NCI-H1694 treated with DMSO at 0.1 percent for 48 hours (cell line): ENCODE data around the gene RNF166.

Experiments
- DNase-seq: peaks from one replicate; lab custom pipeline; 2025; lab: John Stamatoyannopoulos, UW

Gene RNF166

GRCh38 chr16:88692861-88693260 is 13.3 kb downstream of the RNF166 start:
- no peak for DNase-seq

GRCh38 chr16:88691924-88692560 is 14.2 kb downstream of the RNF166 start:
- DNase-seq, result no peak

- DNase-seq, result no peak
Observed at GRCh38 chr16:88691129-88691813, 14.9 kb downstream of the RNF166 start.

DNA sequence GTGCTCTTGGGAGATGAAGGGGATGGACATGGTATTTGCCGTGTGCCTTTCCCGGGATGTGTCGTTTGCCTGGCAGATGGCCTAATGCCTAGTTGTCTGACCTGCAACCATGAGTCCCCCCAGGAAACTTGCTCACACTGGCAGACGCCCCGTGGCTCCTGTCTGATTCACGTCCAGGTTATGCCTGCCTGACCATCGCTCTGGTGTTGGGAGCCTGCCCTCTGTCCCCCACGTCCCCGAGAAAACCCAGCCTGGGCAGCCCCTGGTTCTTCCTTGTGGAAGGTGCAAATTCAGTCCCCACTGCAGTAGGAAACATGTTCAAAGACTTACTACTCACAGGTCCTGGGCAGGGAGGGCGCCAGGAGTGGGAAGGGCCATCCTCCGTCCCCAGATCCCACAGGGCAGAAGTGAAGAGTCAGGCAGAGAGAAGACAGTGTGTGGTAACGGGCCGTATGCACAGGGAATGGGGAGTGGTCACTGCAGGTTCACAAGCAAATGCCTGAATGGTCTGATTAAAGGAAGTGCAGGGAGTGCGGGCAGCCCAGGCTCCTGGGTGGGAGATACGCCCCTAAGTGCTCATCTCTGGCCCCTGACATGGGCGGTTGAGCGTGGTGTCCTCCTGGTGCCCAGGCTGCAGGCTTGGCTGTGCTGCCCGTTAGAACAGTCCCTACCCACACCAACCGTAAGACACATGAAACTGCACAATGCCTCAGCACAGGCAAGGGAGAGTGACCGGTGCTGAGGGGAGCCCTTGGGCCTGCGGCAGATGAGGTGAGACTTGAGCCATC is 15.7 kb downstream of the RNF166 start:
- DNase-seq, result no peak

DNA sequence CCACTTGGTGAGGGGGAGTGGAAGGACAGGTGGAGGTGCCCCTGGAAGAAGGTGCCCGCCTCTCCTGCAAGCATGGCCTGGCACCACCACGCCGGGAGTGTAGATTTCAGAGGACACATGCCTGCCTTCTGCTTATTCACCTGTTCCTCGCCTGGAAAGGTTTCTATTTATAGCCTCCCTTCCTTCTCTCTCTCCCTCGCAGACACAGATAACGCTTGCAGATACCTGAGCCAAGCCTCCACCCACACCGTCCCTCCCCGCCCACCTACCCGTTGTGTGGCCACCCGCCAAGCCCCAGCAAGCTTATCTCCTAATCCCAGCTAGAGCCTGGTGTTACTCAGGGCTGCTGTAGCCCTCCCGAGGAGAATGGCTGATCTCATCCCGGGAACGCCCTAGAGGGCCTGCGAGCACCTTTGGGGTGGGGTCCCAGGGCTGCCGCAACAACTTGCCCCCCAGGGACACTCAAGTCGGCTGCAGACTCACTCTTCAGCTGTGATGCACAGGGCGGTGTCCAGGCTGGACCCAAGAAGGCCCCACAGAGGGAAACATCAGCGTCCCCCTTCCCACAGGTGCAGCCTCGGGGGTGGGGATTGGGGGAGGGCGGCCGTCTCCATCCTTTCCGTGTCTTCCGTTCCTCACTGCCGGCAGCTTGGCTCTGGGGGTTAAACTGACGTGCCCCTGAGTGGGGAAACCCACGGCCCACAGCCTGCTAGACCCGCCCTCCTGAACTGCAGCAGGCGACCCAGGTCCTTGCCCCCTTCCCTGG is 18.0 kb downstream of the RNF166 start:
- no peak for DNase-seq

- no peak for DNase-seq
Observed at GRCh38 chr16:88687676-88688012, 18.6 kb downstream of the RNF166 start.

GRCh38 chr16:88687254-88687576 is 19.0 kb downstream of the RNF166 start:
- no peak for DNase-seq

DNA sequence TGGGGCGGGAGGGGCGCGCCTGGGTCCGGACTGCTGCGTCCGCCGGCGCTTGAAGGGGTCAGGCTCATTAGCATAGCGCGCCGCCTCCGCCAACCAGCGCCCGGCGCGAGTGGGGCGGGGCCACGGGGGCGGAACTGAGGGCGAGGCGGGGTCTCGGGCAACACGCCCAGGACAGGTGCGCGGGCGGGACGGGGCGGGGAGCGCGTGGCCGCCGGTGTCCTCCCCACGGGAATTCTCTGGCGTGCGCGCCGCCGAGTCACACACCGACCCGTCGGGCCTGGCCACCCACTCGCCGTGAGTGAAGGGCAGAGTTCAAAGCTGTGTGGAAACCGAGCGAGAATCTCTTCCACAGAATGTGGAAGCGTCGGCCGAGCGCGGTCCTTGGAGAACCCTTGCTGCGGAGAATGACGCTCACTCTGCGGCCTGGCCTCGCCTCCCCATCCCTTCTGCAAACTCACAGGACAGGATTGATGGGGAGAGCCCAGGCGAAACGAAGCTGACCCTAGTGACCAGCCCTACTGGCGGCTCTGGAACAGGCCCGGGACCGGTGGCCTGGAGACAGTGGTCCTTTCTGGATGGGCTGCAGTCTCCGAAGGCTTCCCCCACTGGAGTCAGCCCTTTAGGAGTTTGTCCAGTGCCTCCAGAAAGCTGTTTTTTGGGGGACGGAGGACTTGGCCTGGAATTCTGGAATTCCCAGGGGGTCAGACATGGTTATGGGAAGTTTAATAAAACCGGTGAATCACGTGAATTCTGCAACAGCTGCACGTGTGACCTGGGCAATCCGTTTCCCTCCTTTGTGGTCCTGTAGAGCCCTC is 19.6 kb downstream of the RNF166 start, which contains the start of gene SNAI3:
SNAI3 (minus strand) TSS at position 69 of the 815 bp plus-strand sequence. CDS start 101 bp downstream, outside the sequence.
- no peak for DNase-seq

DNA sequence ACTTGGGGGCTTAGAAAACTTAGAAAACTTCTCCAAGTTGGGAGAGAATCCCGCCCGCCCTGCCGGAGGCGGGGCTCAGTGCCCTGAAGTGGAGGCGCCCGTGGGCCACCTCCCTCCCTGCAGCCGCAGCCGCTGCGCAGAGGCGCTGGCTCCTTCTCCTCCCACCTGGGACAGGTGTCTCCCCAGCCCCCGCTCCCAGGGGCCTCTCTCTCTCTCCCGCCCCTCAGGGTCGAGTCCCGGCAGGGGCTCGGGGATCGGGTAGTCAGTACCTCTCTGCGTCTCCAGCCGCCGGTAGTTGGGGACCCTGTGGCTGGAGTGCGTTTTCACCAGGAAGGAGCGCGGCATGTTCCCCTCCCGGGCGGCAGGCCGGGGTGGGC is 20.2 kb downstream of the RNF166 start:
- DNase-seq, result no peak

GRCh38 chr16:88685156-88686061 is 20.8 kb downstream of the RNF166 start:
- no peak for DNase-seq

DNA sequence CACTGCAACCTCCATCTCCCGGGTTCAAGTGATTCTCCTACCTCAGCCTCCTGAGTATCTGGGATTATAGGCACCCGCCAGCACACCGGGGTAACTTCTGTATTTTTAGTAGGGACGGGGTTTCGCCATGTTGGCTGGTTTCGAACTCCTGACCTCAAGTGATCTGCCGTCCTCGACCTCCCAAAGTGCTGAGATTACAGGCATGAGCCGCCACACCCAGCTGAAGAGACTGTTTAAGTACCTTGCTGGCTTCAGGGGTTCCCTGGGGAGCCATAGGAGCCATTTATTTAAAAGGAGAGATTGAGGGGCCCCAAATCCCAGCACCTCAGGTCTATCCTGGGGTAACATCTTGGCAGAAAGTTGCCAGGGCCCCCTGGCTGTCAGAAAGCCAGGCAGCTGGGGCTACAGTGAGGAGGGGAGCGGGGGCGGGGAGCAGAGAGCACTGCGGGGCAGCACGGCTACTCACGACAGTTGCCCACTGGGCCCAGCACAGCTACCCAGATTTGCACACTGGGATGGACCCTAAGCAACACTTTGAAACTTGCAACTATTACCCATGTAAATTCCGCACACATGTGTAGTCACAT is 21.5 kb downstream of the RNF166 start:
- no peak for DNase-seq

- DNase-seq, result no peak
Observed at GRCh38 chr16:88681709-88682451, 24.3 kb downstream of the RNF166 start.

- no peak for DNase-seq
Observed at GRCh38 chr16:88681084-88681680, 25.0 kb downstream of the RNF166 start.

DNA sequence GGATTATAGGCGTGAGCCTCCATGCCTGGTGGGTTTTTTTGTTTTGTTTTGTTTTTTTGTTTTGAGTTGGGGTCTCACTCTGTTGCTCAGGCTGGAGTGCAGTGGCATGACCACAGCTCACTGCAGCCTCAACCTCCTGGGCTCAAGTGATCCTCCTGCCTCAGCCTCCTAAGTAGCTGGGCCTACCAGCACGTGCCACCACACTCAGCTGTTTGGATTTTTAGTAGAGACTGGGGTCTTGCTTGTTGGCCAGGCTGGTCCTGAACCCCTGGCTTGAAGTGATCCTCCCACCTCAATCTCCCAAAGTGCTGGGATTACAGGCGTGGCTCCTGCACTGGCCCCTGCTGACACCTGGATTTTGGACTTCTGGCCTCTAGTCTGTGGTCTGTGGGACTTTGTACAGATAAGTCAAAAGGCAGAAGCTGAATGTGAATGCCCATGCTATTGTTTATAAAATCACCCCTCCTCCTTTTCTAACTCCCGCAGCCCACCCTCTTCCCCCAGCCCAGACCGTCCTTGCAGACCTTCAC is 25.6 kb downstream of the RNF166 start:
- DNase-seq, result no peak

DNA sequence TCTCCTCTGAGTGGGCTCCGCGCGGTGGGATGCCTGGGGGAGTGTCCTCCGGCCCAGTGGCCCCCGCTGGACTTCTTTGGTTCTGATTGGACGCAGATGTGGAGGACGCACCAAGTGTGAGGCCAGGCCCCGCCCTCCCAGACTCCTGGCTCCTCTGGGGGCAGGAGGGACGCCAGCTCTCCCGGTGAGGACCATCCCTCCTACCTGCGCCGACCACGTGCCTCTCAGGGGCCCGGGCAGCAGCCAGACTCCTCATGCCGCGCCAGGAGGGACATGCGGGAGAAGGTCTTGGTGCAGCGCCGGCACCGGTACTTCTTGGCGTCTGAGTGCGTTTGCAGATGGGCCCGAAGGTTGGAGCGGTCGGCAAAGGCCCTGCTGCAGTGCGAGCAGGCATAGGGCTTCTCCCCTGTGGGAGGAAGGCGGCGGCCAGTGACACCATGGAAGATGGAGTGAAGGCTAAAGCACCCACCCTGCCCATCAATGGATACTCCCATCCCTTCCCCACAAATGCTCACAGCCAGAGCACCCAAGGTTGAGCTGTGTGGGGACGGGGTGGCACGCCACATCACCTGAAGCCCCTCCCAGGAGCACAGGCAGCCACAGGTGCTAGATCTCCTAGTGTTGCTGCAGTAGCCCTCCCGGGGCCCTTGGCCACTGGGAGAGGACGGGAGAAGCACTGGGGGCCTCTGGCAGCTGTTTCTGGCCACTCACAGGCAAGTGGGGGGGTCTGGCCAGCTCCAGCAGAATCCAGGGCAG is 27.8 kb downstream of the RNF166 start:
- DNase-seq, result no peak

DNA sequence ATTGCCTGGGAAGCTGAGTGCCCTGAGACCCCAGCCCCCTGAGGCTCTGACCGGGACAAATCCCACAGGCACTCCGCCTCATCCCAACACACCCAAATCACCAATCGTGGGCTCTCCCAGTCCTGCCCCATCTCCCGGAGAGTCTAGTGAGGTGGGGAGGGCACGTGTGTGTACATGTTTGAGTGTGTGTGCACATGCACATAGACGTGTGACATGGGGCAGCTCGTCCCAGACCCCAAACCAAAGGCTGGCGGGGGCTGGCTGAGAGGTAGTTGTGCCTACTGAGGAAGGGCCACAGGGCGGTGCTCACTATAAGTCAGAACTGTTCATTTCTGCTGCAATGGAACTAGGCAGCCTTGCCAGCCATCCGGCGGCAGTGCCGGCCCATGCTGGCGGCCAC is 28.5 kb downstream of the RNF166 start:
- no peak for DNase-seq

- no peak for DNase-seq
Observed at GRCh38 chr16:88676502-88677242, 29.5 kb downstream of the RNF166 start.
